ENCODE results near the gene MAFB. TPM values are rescaled to one million over a fixed set of nuclear protein-coding genes. Genes with fewer than 3 reads are reported as not detected.

The MAFB gene
- polyA plus RNA-seq, 1 donor (not counting 4 experiments of a cell fraction or from before 2014, with no cell fraction given) = 1.7 TPM

DNA sequence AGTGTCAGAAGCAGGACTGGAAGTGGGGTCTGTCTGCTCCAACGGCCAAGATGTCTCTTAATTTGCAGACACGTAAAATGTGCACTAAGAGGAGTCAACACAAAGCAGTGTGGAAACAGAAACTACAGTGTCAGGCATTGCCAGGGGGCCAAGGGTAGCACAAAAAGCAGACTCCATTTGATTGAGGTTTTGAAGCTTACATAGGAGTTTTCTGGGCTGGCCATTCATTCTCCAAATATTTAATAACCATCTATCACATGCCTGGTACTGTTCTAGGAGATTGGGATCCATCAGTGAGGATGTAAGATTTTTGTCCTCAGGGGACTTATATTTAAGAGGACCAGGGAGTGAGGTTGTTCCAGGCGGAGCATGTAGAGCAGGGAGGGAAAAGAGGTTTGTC lies 29.5 kb downstream of the MAFB start:
- DNase-seq (ENCODE audit: low read depth, low spot score) (no peak), FAIRE-seq (no peak)
- dilution Hi-C loops (cut with MboI; ENCODE audit: extremely low pct_ligation_motif_present, low sequenced_read_pairs) = loop anchor here (25.0 kb wide), 1 partner anchor 172 kb away; no protein-coding TSS in a partner anchor
- H3K9ac ChIP-seq (ENCODE audit: control insufficient read depth, extremely low read depth, insufficient read depth, low read length) = no peak overlapping the region
- H3K4me1 ChIP-seq (ENCODE audit: control insufficient read depth, extremely low read depth, insufficient read depth, low read length) = peaks cover 3% of the 10 kb centered on the region
- no peak for TF ChIP-seq EZH2 (IDR thresholded peaks at IDR 0.05; ENCODE audit: low read length)
- TF ChIP-seq, protein P1, sequence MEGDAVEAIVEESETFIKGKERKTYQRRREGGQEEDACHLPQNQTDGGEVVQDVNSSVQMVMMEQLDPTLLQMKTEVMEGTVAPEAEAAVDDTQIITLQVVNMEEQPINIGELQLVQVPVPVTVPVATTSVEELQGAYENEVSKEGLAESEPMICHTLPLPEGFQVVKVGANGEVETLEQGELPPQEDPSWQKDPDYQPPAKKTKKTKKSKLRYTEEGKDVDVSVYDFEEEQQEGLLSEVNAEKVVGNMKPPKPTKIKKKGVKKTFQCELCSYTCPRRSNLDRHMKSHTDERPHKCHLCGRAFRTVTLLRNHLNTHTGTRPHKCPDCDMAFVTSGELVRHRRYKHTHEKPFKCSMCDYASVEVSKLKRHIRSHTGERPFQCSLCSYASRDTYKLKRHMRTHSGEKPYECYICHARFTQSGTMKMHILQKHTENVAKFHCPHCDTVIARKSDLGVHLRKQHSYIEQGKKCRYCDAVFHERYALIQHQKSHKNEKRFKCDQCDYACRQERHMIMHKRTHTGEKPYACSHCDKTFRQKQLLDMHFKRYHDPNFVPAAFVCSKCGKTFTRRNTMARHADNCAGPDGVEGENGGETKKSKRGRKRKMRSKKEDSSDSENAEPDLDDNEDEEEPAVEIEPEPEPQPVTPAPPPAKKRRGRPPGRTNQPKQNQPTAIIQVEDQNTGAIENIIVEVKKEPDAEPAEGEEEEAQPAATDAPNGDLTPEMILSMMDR (optimal IDR thresholded peaks at IDR 0.05 in 1 of 3, IDR thresholded peaks at IDR 0.05 in 1 of 3, conservative IDR thresholded peaks at IDR 0.05 in 1 of 3; ENCODE audit: extremely low read depth in 1 of 3, insufficient read depth in 2 of 3, low read length in 3 of 3) = no peak
- no peaks in the 10 kb centered on the region for H3K79me2 ChIP-seq (ENCODE audit: control insufficient read depth, insufficient read depth, low read length)
- H3K9me3 ChIP-seq (ENCODE audit: control insufficient read depth, low read depth, low read length) = no peaks in the 10 kb centered on the region
- no peaks in the 10 kb centered on the region for H3K27me3 ChIP-seq (ENCODE audit: control insufficient read depth, extremely low read depth, insufficient read depth, low read length)
- no peaks in the 10 kb centered on the region for H4K20me1 ChIP-seq (ENCODE audit: control insufficient read depth, extremely low read depth, insufficient read depth, low read length)
- no peaks in the 10 kb centered on the region for H3K9me1 ChIP-seq (ENCODE audit: control insufficient read depth, extremely low read depth, insufficient read depth, low read length)
- H3K4me2 ChIP-seq (ENCODE audit: control insufficient read depth, extremely low read depth, insufficient read depth, low read depth, low read length) = no peak overlapping the region
- no peak overlapping the region for H2AFZ ChIP-seq (ENCODE audit: control insufficient read depth, low read length)
- H3K4me3 ChIP-seq (ENCODE audit: control insufficient read depth in 2 of 3, extremely low read depth in 1 of 3, insufficient read depth in 2 of 3, low read depth in 1 of 3, low read length in 3 of 3) = no peak overlapping the region
- H3K36me3 ChIP-seq (ENCODE audit: control insufficient read depth in 2 of 2, extremely low read depth in 1 of 2, insufficient read depth in 2 of 2, low read length in 2 of 2) = no peaks in the 10 kb centered on the region
- H3K27ac ChIP-seq (ENCODE audit: control insufficient read depth, insufficient read depth, low read length) = no peak overlapping the region

DNA sequence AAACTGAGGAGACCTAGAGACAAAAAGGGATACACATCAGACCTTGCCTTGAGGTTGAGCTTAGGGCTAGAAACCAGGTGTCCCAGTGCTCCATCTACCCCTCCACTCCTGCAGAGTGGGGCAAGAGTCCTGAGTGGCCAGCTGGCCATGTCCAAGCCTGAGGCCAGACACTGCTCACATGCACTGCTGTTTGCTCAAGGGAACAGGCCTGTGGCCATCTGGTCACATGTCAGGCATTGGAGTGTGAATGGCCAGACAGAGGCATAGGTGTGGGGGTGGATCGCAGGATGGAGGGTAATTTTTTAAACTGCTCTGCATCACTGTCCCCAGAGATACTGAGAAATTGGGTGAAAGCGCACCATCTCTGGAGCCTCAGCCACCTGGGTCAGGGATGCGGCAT lies 30.5 kb downstream of the MAFB start:
- Histone ChIP-seq H3K4me2 (ENCODE audit: control insufficient read depth, extremely low read depth, insufficient read depth, low read depth, low read length) (no peak overlapping the region), H3K9ac (ENCODE audit: control insufficient read depth, extremely low read depth, insufficient read depth, low read length) (no peak overlapping the region), H4K20me1 (ENCODE audit: control insufficient read depth, extremely low read depth, insufficient read depth, low read length) (no peaks in the 10 kb centered on the region), H2AFZ (ENCODE audit: control insufficient read depth, low read length) (no peak overlapping the region), H3K79me2 (ENCODE audit: control insufficient read depth, insufficient read depth, low read length) (no peaks in the 10 kb centered on the region), H3K9me1 (ENCODE audit: control insufficient read depth, extremely low read depth, insufficient read depth, low read length) (no peaks in the 10 kb centered on the region), H3K36me3 (ENCODE audit: control insufficient read depth in 2 of 2, extremely low read depth in 1 of 2, insufficient read depth in 2 of 2, low read length in 2 of 2) (no peaks in the 10 kb centered on the region), H3K4me1 (ENCODE audit: control insufficient read depth, extremely low read depth, insufficient read depth, low read length) (peaks cover 4% of the 10 kb centered on the region), H3K4me3 (ENCODE audit: control insufficient read depth in 2 of 3, extremely low read depth in 1 of 3, insufficient read depth in 2 of 3, low read depth in 1 of 3, low read length in 3 of 3) (no peak overlapping the region), H3K27ac (ENCODE audit: control insufficient read depth, insufficient read depth, low read length) (no peak overlapping the region), H3K9me3 (ENCODE audit: control insufficient read depth, low read depth, low read length) (no peaks in the 10 kb centered on the region), H3K27me3 (ENCODE audit: control insufficient read depth, extremely low read depth, insufficient read depth, low read length) (no peaks in the 10 kb centered on the region)
- dilution Hi-C loops (cut with MboI; ENCODE audit: extremely low pct_ligation_motif_present, low sequenced_read_pairs) = loop anchor here (25.0 kb wide), 1 partner anchor 171 kb away; no protein-coding TSS in a partner anchor
- no peak for DNase-seq (ENCODE audit: low read depth, low spot score)
- TF ChIP-seq EZH2 (IDR thresholded peaks at IDR 0.05; ENCODE audit: low read length) = no peak
- TF ChIP-seq, protein P1 (optimal IDR thresholded peaks at IDR 0.05 in 1 of 3, IDR thresholded peaks at IDR 0.05 in 1 of 3, conservative IDR thresholded peaks at IDR 0.05 in 1 of 3; ENCODE audit: extremely low read depth in 1 of 3, insufficient read depth in 2 of 3, low read length in 3 of 3) = no peak
- FAIRE-seq = no peak
